GM21515 (cell line): ENCODE results near the gene UBE2C.

Experiments used
- ATAC-seq: cut with Tn5 transposase; IDR thresholded peaks from one replicate; pipeline ENCODE4 v1.9.1; 2021; ENCODE audit not compliant: unreplicated experiment

Gene UBE2C

GRCh38 chr20:45857114-45857881, 44.9 kb downstream of the UBE2C start, which contains the start of the genes ACOT8 and ZSWIM3:
TSS of gene ACOT8 (minus strand) at chr20:45857392. CDS start at chr20:45857315, 77 bp downstream.
TSS of gene ZSWIM3 (plus strand) at chr20:45857614. CDS start at chr20:45857826, 212 bp downstream.
- ATAC-seq, result peak; percentile 93

DNA sequence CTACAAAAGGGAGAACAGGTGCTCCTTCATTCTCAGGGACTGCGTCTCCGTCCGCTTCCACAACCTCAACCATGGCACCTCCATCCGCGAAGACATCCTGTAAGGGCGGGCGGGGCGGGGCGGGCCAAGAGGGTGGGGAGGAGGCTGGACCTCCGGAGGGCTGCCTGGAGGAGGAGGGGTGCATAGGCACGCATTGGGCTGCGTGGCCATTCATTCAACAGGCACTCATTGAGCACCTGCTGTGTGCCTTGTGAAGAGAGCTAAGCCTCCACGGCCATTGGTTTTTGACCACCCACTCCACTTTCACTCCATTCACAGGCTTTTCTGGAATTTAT, 45.4 kb downstream of the UBE2C start:
- ATAC-seq, result peak; percentile 30

GRCh38 chr20:45859916-45860315, 47.5 kb downstream of the UBE2C start:
- ATAC-seq, result no peak

DNA sequence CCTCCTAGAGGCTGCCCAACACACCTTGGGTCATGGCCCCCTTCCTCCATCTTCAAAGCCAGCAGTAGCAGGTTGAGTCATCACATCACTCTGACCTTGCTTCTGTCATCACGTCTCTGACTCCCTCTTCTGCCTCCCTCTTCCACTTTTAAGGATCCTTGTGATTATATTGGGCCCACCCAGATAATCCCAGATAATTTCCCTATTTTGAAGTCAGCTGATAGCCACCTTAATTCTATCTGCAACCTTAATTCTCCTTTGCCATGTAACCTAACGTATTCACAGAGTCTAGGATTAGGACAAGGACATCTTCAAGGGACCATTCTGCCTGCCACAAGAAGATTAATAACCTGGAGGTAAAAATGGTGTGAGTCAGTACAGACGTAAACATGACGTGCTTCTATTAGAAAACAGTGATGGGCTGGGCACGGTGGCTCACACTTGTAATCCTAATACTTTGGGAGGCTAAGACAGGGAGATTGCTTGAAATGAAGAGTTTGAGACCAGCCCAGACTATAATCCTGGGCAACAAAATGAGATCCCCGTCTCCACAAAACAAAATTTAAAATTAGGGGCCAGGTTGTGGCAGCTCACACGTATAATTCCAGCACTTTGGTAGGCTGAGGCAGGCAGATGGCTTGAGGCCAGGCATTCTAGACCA, 48.2 kb downstream of the UBE2C start:
- no peak for ATAC-seq

- no peak for ATAC-seq
Measured at GRCh38 chr20:45861221-45862075, 49.0 kb downstream of the UBE2C start.

DNA sequence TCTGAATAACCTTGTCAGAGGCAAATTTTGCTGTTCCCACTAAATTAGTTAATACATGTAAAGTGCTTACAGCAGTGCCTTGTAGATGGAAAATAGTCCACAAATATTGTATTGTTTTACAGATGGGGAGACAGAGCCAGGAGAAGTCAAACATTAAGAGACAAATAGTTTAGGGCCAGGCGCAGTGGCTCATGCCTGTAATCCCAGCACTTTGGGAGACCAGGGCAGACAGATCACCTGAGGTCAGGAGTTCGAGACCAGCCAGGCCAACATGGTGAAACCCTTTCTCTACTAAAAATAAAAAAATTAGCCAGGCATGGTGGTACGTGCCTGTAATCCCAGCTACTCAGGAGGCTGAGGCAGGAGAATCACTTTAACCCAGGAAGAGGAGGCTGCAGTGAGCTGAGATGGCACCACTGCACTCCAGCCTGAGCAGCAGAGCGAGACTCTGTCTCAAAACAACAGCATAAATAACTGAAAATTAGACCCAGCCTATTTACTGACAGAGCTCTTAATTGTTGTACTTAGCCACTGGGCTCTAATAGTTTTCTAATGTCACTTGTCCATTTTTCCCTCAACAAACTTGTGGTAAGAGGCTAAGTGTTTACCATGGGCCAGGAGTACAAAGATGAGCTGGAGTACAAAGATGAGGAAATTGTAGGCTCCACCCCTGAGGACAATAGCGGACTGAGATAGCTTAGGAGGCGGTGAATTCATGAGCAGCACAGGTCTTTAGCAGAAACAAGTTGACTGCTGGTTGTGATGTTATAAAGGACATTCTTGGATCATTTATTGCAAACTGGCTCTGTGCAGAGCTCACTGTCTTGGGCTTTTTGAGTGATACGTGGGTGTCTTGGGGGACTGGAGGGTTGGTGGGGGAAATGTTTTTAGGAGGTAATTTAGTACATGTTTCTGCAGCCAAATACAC, 51.4 kb downstream of the UBE2C start:
- ATAC-seq, result no peak

- no peak for ATAC-seq
Measured at GRCh38 chr20:45866454-45866853, 54.0 kb downstream of the UBE2C start.
